Muscle of arm (tissue), 12 donors: ENCODE data around the gene GATM. TPM values are rescaled to one million over a fixed set of nuclear protein-coding genes. Genes with fewer than 3 reads are reported as not detected.
"Not testable (repeated sequence)": the region's sequence is repeated elsewhere in the genome, so short reads cannot be mapped to it uniquely, and the experiment has no call there.

Experiments
- DNase-seq: peaks from one replicate; pipeline ENCODE4 v3.0.0-alpha.2; 2013
- polyA plus RNA-seq, 12 donors: library from polyadenylated mRNA; unstranded; fragments of 120-200 nt; gene quantifications; one replicate each; pipeline ENCODE4 v1.2.1, GENCODE V29; 2013; ENCODE audit not compliant: insufficient read length in 12 of 12

The GATM gene
- polyA plus RNA-seq, 12 donors, result 134 to 558 (median 336) TPM; not detected in 1

- not testable (repeated sequence) for DNase-seq
Observed at GRCh38 chr15:45314117-45314516, 64.2 kb downstream of the GATM start.

Other genes starting within 250 kb of the GATM start
- gene DUOXA1, start 248.7 kb downstream of the GATM start, polyA plus RNA-seq, result 10 to 100 TPM in 1 of 12 donors, 1 to 10 TPM in 2, under 1 TPM in 3, not detected in 6; 0.20 to 15.9 (median 1.7) TPM
- 10 to 100 TPM in 1 of 12 donors, 1 to 10 TPM in 8, under 1 TPM in 1, not detected in 2; 0.99 to 23.4 (median 2.3) TPM for gene DUOX1, start 248.6 kb downstream of the GATM start, polyA plus RNA-seq
- 10 to 100 TPM in 4 of 12 donors, 1 to 10 TPM in 7, not detected in 1; 5.4 to 12.6 (median 9.3) TPM for gene SHF, start 190.6 kb downstream of the GATM start, polyA plus RNA-seq
- gene SLC28A2, start 126.3 kb downstream of the GATM start, polyA plus RNA-seq, result under 1 TPM in 9 of 12 donors, not detected in 3; 0.14 to 0.49 (median 0.21) TPM
- gene SLC30A4, start 144.2 kb upstream of the GATM start, polyA plus RNA-seq, result 1 to 10 TPM in 11 of 12 donors, not detected in 1; 4.8 to 7.9 (median 5.7) TPM
- 10 to 100 TPM in 11 of 12 donors, not detected in 1; 35.3 to 65.4 (median 43.5) TPM for gene BLOC1S6, start 208.8 kb upstream of the GATM start, polyA plus RNA-seq